Stimulated activated CD8-positive, alpha-beta memory T cell treated with anti-CD3 and anti-CD28 coated beads, Interleukin-15, amount 100 ng/mL, for 1 hour (primary cell): ENCODE data around the gene MSH4.
"Not testable (repeated sequence)": the region's sequence is repeated elsewhere in the genome, so short reads cannot be mapped to it uniquely, and the experiment has no call there.

ENCODE experiments used
- DNase-seq: peaks from one replicate; pipeline ENCODE4 v3.0.0-alpha.2; 2020; ENCODE audit warnings: low read depth

MSH4 gene

GRCh38 chr1:75943037-75943436, 146.4 kb downstream of the MSH4 start:
- not testable (repeated sequence) for DNase-seq

GRCh38 chr1:75950176-75950575, 153.5 kb downstream of the MSH4 start:
- DNase-seq: no peak

- DNase-seq: no peak
Measured at GRCh38 chr1:75952016-75952415, 155.3 kb downstream of the MSH4 start.

GRCh38 chr1:75953461-75953860, 156.8 kb downstream of the MSH4 start:
- DNase-seq: no peak

- no peak for DNase-seq
Measured at GRCh38 chr1:75954586-75954985, 157.9 kb downstream of the MSH4 start.
